Liver (tissue), 3 donors: ENCODE data around the gene ARHGEF40.

Source experiments
- ATF3 ChIP-seq: IDR thresholded peaks from 2 replicates; pipeline ENCODE4 v1.6.1; 2016; ENCODE audit warnings: antibody characterized with exemption
- CTCF ChIP-seq: fragments of 150-350 bp; IDR thresholded peaks from 2 replicates; pipeline ENCODE4 v1.5.1; 2017; ENCODE audit warnings: improper control_type of control experiment, low read depth, low read length; ENCODE audit not compliant: missing input control
- MAX ChIP-seq: IDR thresholded peaks from 2 replicates; pipeline ENCODE4 v1.6.1; 2016; ENCODE audit warnings: antibody characterized with exemption
- REST ChIP-seq: IDR thresholded peaks from 2 replicates; pipeline ENCODE4 v1.6.1; 2016; ENCODE audit warnings: antibody characterized with exemption, mild to moderate bottlenecking
- donor health status: healthy.
- donor health status: healthy.

- TF ChIP-seq CTCF (no peak), REST (no peak), MAX (peak; percentile 61), ATF3 (peak; percentile 35)
Observed at GRCh38 chr14:21047378-21047781, 22.7 kb upstream of the ARHGEF40 start.
